ENCODE results near the gene VASP.

- TF ChIP-seq CTCF (conservative IDR thresholded peaks at IDR 0.05) (no peak), ZFX (IDR thresholded peaks at IDR 0.05) (no peak)
Measured at GRCh38 chr19:45492627-45493470, 14.4 kb upstream of the VASP start.

Data from C4-2B (cell line).